HG02798 (cell line): Measurements from ENCODE around the gene DDAH1.

Source experiments
- ATAC-seq: cut with Tn5 transposase; IDR thresholded peaks from one replicate; pipeline ENCODE4 v1.9.1; 2021; ENCODE audit warnings: mild to moderate bottlenecking; ENCODE audit not compliant: unreplicated experiment, poor library complexity

DDAH1 gene

GRCh38 chr1:85283475-85284199, 181.3 kb downstream of the DDAH1 start:
- no peak for ATAC-seq

DNA sequence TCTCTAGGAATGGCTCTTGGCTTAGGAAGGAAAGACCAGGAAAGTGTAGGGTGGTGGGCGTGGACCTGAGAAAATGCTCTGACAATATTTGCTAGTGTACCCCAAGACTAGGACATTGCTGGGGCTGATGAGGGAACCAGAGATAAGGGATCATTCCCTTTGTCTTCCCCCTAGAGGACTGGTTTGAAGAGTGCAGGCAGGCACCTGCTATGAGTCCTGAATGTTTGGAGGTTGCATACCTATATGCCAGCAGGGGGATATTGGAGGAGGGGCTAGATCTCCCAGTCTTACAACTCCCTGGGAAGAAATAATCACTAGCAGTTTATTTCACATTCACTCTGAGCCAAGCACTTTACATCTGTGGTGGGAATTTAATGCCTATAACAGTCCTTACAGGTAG, 182.5 kb downstream of the DDAH1 start:
- no peak for ATAC-seq

GRCh38 chr1:85280636-85281035, 184.3 kb downstream of the DDAH1 start:
- no peak for ATAC-seq

DNA sequence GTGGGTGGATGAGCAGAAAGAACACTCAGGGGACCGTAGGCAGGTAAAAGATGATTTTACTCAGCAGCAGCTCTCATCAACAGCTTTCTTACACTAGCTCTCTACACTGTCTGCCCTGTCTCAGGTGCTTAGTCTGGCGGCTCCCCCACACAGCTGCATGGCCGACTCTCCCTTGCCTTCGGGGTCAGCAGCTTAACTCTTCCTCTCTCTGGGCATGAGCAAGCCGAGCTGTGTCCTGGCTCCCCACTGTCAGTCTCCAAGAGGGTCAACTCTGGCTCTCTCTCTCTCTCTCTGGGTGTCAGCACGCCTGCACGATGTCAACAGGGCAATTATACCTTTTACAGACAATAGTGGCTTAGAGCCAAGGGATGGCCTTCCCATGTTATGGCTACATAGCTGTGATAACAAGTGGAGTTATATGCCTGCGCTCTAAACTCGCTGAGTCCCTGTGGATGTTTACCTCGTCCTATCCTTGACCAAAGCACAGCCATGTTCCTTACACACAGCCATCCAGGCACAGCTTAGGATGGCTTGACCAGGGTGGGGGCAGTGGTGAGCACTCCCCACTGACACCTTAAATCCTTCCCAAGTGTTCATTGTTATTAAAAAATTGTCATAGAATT, 185.4 kb downstream of the DDAH1 start:
- no peak for ATAC-seq

DNA sequence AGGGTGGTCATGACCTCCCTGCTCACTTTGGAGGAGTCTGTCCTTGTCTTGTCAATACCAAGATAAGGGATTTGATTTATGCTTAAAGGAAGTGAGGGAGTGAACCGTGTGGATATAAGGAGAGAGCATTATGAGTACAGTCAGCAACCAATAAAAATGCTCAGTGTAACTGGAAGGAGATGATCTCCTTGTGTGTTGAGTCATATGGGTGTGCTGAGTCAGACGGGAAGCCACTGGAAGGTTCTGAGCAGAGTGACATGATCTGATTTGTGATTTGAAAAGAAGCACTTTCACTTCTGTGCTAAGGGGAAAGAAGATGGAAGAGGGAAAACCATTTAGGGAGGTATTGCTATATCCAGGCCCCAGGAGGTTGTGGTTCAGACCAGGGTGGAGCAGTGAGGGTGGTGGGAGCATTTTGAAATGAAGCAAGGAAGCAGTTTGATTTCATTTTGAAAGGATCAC, 186.1 kb downstream of the DDAH1 start:
- ATAC-seq, result no peak

GRCh38 chr1:85277802-85278201, 187.2 kb downstream of the DDAH1 start:
- no peak for ATAC-seq

- ATAC-seq, result no peak
Measured at GRCh38 chr1:85276978-85277639, 187.8 kb downstream of the DDAH1 start.

GRCh38 chr1:85276215-85276977, 188.6 kb downstream of the DDAH1 start, which contains the start of gene BCL10:
TSS of gene BCL10 (minus strand) at chr1:85276632. CDS start at chr1:85276352, 280 bp downstream.
- ATAC-seq, result peak; percentile 97

DNA sequence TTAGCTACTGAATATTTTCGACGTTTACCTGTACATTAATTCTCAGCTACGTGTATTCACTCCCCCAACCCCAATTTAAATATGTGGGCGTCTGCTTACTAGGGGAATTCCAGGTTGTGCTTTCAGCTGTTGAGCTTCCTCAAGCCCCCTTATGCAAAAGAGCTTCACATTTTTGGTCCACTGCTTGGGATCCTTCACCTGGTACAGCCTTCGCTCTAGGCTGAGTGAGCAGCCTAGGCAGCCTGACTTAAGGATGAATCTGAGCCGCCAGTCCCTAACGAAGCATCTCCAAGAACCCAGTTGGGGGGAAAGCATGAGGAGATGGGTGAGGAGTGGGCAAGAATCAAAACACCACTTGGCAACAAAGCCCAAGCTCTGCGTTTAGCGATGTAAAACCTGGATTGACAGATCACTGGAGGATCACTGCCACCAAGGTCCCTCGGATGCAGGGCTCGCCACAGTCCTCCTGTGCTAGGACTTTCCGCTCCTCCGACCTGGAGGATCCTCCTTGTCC, 189.2 kb downstream of the DDAH1 start:
- peak; percentile 17 for ATAC-seq

DNA sequence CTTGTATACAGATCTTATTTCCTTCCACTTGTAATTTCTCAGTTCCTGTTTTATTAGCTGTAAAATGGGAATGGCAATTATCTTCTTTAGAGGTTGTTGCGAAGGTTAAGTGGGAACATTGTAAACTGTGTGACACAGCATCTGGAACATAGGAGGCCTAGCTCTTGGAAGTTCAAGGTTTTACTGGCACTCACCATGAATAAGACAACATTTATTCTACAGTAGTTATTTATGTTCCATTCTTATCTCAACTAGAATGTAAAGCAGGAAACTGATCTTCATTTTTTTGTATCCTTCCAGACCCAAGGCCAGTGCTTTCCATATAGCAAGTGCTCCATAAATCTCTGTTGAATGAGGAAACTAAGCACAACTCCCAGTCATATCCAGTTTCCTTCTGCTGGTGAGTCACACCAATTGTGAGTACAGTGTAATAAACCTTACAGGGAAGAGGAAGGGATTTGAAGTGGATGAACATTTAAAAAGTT, 189.9 kb downstream of the DDAH1 start:
- ATAC-seq, result no peak

GRCh38 chr1:85273397-85273796, 191.6 kb downstream of the DDAH1 start:
- ATAC-seq, result no peak

DNA sequence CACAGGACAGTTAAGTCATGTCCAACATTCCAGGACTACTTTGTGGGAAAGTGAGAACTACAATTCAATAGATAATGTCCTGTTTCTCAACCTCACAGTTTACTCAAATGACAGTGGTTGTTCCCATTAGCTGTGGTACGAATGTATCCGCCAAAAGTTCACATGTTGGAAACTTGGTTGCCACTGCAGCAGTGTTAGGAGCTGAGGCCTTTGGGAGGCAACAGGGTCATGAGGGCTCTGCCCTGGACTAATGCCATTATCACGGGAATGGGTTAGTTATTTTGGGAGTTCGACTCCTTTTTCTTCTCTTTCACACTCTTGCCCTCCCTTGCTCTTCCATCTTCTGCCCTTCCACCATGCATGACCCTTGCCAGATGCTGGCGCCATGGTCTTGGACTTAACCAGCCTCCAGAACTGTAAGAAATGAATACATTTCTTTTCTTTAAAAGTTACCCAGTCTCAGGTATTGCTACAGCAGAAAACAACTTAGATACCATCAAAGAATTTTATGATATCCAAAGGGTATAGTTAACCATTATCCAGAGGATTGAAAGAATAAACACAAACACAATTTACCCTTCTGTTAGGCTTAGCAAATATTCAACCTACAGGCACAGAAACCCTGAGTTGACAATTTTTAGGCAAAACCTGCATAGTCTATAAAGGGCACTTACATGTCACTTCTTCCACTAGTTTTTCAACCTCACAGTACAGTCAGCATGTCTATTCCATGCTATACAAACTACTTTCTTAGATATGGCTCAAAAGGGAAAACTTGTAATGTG, 196.0 kb downstream of the DDAH1 start:
- ATAC-seq, result no peak
